ENCODE data around the gene NAE1.

DNA sequence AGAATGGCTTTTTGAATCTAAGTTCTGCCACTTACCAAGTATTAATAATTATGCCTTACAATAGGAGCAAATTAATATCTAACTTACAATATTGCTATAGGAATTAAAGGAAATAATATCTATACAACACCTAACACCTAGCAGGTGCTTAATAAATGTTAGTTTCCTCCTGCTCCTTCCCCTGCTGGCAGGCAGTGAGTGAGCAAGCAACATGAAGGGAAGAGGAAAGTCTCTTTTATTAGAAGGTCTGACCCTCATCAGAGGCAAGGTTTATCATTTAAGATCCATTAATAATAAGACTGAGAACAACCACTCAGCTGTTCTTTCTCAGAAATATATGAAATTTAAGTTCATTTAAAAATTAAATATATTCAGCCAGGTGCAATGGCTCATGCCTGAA is 72.7 kb downstream of the NAE1 start:
- TF ChIP-seq, protein P1, sequence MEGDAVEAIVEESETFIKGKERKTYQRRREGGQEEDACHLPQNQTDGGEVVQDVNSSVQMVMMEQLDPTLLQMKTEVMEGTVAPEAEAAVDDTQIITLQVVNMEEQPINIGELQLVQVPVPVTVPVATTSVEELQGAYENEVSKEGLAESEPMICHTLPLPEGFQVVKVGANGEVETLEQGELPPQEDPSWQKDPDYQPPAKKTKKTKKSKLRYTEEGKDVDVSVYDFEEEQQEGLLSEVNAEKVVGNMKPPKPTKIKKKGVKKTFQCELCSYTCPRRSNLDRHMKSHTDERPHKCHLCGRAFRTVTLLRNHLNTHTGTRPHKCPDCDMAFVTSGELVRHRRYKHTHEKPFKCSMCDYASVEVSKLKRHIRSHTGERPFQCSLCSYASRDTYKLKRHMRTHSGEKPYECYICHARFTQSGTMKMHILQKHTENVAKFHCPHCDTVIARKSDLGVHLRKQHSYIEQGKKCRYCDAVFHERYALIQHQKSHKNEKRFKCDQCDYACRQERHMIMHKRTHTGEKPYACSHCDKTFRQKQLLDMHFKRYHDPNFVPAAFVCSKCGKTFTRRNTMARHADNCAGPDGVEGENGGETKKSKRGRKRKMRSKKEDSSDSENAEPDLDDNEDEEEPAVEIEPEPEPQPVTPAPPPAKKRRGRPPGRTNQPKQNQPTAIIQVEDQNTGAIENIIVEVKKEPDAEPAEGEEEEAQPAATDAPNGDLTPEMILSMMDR (conservative IDR thresholded peaks at IDR 0.05 in 1 of 2, IDR thresholded peaks at IDR 0.05 in 1 of 2; ENCODE audit: low read depth in 1 of 2, low read length in 2 of 2): no peak
- no peak for TF ChIP-seq EZH2 (IDR thresholded peaks at IDR 0.05; ENCODE audit: low read length, missing control alignments)
